Parathyroid adenoma (tissue), 2 donors: ENCODE results near the gene SCAMP4.

ENCODE experiments used
- H2AFZ ChIP-seq: fragments of 300-600 bp; sonication (generic); one replicate; pipeline ENCODE4 v1.7.0; 2017; ENCODE audit warnings: antibody characterized with exemption, mild to moderate bottlenecking
- H3K27ac ChIP-seq: fragments of 300-600 bp; sonication (generic); one replicate; pipeline ENCODE4 v1.7.0; 2017
- H3K27me3 ChIP-seq: fragments of 300-600 bp; sonication (generic); one replicate; pipeline ENCODE4 v1.7.0; 2017; ENCODE audit warnings: low read length; ENCODE audit not compliant: control insufficient read depth, insufficient read depth
- H3K36me3 ChIP-seq: fragments of 300-600 bp; sonication (generic); one replicate; pipeline ENCODE4 v1.7.0; 2017; ENCODE audit warnings: low read length; ENCODE audit not compliant: control insufficient read depth, insufficient read depth
- H3K4me1 ChIP-seq: fragments of 300-600 bp; sonication (generic); one replicate; pipeline ENCODE4 v1.7.0; 2017; ENCODE audit warnings: control low read depth
- H3K4me2 ChIP-seq: fragments of 300-600 bp; sonication (generic); one replicate; pipeline ENCODE4 v1.7.0; 2017; ENCODE audit warnings: low read length
- H3K4me3 ChIP-seq: fragments of 300-600 bp; sonication (generic); one replicate; pipeline ENCODE4 v1.7.0; 2017; ENCODE audit warnings: low read depth, low read length
- H3K79me2 ChIP-seq: fragments of 300-600 bp; sonication (generic); one replicate; pipeline ENCODE4 v1.7.0; 2017; ENCODE audit warnings: control low read depth
- H3K9ac ChIP-seq: fragments of 300-600 bp; sonication (generic); one replicate; pipeline ENCODE4 v1.7.0; 2017; ENCODE audit warnings: mild to moderate bottlenecking
- H3K9me3 ChIP-seq: fragments of 300-600 bp; sonication (generic); one replicate; pipeline ENCODE4 v1.7.0; 2017; ENCODE audit warnings: low read length; ENCODE audit not compliant: control insufficient read depth
- CTCF ChIP-seq: fragments of 300-600 bp; sonication (generic); IDR thresholded peaks from one replicate; pipeline ENCODE4 v1.7.0; 2017; ENCODE audit warnings: antibody characterized with exemption, mild to moderate bottlenecking
- donor health status: primary hyperparathyroidism.

The SCAMP4 gene

GRCh38 chr19:1945899-1946298 lies 40.7 kb downstream of the SCAMP4 start:
- Histone ChIP-seq H3K27me3 (no peaks in the 10 kb centered on the region), H3K9me3 (no peaks in the 10 kb centered on the region), H3K36me3 (no peaks in the 10 kb centered on the region), H3K4me1 (peaks cover 7% of the 10 kb centered on the region), H2AFZ (no peak overlapping the region), H3K4me3 (no peak overlapping the region), H3K4me2 (no peak overlapping the region), H3K9ac (no peak overlapping the region), H3K27ac (no peak overlapping the region), H3K79me2 (peaks cover 73% of the 10 kb centered on the region)
- TF ChIP-seq CTCF, result peak; percentile 28

GRCh38 chr19:1947651-1948209 lies 42.5 kb downstream of the SCAMP4 start:
- Histone ChIP-seq H2AFZ (no peak overlapping the region), H3K9ac (no peak overlapping the region), H3K4me3 (no peak overlapping the region), H3K36me3 (no peaks in the 10 kb centered on the region), H3K27ac (no peak overlapping the region), H3K9me3 (no peaks in the 10 kb centered on the region), H3K27me3 (no peaks in the 10 kb centered on the region), H3K4me2 (no peak overlapping the region), H3K4me1 (peaks cover 3% of the 10 kb centered on the region), H3K79me2 (peaks cover 77% of the 10 kb centered on the region)
- no peak for TF ChIP-seq CTCF

- Histone ChIP-seq H3K4me3 (no peak overlapping the region), H3K9ac (no peak overlapping the region), H3K36me3 (no peaks in the 10 kb centered on the region), H2AFZ (no peak overlapping the region), H3K27me3 (no peaks in the 10 kb centered on the region), H3K27ac (no peak overlapping the region), H3K79me2 (peaks cover 77% of the 10 kb centered on the region), H3K9me3 (no peaks in the 10 kb centered on the region), H3K4me2 (no peak overlapping the region), H3K4me1 (no peaks in the 10 kb centered on the region)
- TF ChIP-seq CTCF, result no peak
These were observed 44.3 kb downstream of the SCAMP4 start for GRCh38 chr19:1949304-1950101.

- Histone ChIP-seq H3K9ac (no peak overlapping the region), H3K27me3 (no peaks in the 10 kb centered on the region), H3K4me1 (no peaks in the 10 kb centered on the region), H3K27ac (no peak overlapping the region), H3K79me2 (peaks cover 74% of the 10 kb centered on the region), H3K4me3 (no peak overlapping the region), H3K36me3 (no peaks in the 10 kb centered on the region), H3K9me3 (no peaks in the 10 kb centered on the region), H3K4me2 (no peak overlapping the region), H2AFZ (no peak overlapping the region)
- no peak for TF ChIP-seq CTCF
These were observed 45.4 kb downstream of the SCAMP4 start for GRCh38 chr19:1950640-1951039.

- TF ChIP-seq CTCF, result no peak
- no peaks in the 10 kb centered on the region for H3K4me1 ChIP-seq
- no peak overlapping the region for H3K4me3 ChIP-seq
- no peak overlapping the region for H3K4me2 ChIP-seq
- peaks cover 75% of the 10 kb centered on the region for H3K79me2 ChIP-seq
- no peaks in the 10 kb centered on the region for H3K27me3 ChIP-seq
- no peaks in the 10 kb centered on the region for H3K36me3 ChIP-seq
- H2AFZ ChIP-seq, result no peak overlapping the region
- no peaks in the 10 kb centered on the region for H3K9me3 ChIP-seq
- H3K9ac ChIP-seq, result no peak overlapping the region
- H3K27ac ChIP-seq, result no peak overlapping the region
These were observed 47.4 kb downstream of the SCAMP4 start for GRCh38 chr19:1952635-1953034.
